ENCODE measurements around the gene GRAP2.

Gene GRAP2

GRCh38 chr22:39923696-39924095 is 22.8 kb downstream of the GRAP2 start:
- no peak for DNase-seq (ENCODE audit: low read depth in 2 of 2, low spot score in 1 of 2)

GRCh38 chr22:39924286-39924685 is 23.4 kb downstream of the GRAP2 start:
- DNase-seq (ENCODE audit: low read depth in 2 of 2, low spot score in 1 of 2) = no peak

DNA sequence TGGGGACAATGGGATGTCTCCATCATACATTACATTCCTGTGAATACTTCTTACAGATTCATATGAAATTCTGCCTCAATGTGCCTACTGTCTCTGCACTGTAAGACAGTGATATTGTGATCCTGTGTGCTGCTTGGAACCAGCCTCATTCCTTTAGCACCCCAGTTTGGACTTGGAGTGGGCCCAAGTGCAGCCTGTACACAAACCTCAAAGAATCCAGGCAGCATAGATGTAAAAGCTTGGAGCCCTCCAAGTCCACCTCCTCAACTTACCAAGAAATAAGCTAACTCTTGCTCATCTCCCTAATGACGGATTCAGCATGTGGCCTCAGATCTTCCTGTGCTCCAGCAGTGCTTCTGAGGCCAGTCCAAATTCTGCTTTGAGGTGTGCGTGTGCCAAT is 24.4 kb downstream of the GRAP2 start:
- no peak for DNase-seq (ENCODE audit: low read depth in 2 of 2, low spot score in 1 of 2)

DNA sequence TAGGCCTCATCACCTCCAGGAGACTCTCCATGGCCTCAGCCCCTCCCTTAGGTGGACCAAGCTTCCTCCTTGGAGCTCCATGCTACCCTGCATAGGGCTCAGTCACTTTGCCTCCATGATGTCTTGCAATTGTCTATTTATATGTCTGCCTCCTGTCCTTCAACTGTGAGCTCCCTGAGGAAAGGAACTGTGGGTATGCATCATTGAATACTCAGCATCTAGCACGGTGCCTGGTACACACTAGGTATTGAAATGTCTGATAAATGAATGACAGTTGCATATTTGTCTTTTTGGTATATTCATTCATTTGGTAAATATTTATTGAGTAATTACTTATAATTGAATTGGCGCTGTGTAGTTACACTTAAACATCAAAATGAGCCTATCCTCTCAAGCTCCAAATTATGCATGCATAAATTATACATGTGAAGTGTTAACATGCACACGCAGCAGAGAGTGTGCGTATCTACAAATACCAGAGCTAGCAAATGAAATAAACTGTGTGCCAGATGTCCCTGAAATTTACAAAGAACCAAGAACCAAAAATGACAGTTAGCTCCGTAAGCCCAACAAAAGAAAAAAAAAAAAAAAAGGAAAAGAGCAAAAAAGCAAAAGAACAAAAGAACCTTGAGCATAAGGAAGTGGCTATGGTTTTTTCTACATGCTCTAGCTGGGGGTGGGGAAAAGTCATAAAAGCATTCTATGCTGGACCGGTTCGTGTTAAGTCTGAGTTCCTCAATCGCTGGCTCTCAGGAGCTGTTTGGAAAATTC is 25.2 kb downstream of the GRAP2 start:
- no peak for DNase-seq (ENCODE audit: low read depth in 2 of 2, low spot score in 1 of 2)

GRCh38 chr22:39926753-39927152 is 25.9 kb downstream of the GRAP2 start:
- DNase-seq (ENCODE audit: low read depth in 2 of 2, low spot score in 1 of 2) = no peak

DNA sequence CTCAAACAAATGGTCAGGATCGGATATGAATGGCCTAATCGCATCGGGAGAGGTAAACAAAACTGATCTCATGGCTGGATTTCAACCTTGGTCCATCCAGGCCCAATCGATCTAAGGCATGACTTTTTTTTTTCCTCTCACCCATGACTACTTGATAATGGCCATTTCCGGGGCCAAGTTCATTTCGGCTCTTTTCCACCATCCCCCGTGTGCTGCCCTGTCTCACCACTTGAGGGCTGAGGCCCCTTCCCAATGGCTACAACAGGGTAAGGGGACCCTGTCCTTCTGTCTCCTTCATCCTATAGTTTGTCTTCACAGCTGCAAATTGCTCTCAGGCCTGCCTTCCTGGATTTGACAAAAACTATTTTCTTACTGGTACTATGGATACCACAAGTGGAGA is 26.7 kb downstream of the GRAP2 start:
- no peak for DNase-seq (ENCODE audit: low read depth in 2 of 2, low spot score in 1 of 2)

DNA sequence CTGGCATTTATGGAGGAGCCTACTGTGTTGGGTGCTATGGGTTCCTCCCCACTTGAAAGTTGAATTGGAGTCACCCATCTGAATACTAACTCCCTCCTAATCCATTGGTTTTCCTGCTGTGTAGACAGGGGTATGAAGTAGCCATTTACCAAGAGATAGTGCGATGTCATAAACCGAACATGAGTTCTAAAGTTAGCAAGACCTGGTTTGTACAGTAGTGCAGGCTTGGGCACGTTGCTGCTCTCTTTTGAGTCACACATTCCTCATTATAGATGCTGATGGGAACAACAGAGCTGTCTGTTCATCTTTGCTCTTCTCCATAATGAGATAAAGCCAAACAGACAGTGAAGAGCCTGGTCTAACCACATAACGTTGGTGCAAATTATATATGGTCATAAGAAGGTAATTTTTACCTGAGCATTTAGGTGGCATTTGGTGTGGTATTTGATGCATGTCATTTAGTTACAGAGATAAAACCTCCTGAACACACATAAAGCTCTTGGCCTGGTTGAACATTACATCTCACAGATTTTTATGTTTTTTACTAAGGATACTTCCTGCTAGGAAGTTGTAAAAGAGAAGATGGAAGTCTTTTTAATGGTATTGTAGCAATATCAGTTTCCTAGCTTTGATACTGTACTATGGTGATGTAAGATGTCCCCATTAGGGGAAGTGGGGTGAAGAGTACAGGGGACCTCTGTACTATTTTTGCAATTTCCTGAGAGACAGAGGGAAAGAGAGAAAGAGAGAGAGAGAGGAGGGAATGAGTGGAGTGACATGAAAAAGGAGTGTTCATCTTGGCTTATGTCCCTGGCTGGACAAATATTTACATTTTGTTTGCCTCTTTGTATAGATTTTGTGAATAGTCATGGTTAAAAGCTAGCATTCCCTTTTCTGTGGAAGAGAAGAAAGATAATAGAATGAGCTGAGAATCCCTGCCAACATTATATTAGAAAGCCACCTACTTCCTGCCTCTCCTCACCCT is 27.9 kb downstream of the GRAP2 start:
- DNase-seq (ENCODE audit: low read depth in 2 of 2, low spot score in 1 of 2) = no peak

DNA sequence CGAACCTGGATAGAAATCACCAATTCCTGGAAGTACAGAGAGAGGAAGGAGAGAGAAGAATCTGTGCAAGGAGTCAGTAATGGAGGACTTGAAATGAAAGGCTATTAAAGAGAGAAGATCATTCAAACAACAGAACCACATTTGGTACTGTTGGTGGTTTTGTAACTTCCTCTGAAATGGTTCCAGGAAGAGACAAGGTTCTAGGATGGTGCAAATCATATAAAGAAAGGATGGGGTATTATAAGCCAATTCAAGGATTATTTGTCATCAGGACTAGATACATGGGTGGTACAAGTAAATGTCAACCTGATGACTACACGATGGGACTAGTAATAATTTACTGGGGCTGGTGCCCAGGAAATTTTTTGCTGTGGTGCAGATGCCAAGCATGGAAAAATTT is 30.4 kb downstream of the GRAP2 start:
- no peak for DNase-seq (ENCODE audit: low read depth in 2 of 2, low spot score in 1 of 2)

DNA sequence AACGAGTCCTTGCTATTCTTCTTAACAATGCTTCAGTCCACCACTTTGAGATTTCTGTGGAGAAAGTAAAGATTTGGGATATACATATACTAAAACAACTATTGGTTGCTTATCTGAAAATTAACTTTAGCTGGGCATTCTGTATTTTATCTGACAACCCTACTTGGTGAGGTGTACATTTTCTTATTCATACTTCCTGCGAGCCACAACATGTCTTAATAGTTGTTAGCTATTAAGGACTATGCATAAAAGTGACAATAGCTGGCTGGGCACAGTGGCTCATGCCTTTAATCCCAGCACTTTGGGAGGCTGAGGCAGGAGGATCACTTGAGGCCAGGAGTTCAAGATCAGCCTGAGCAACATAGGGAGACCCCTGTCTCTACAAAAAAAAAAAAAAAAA is 31.3 kb downstream of the GRAP2 start:
- no peak for DNase-seq (ENCODE audit: low read depth in 2 of 2, low spot score in 1 of 2)

DNA sequence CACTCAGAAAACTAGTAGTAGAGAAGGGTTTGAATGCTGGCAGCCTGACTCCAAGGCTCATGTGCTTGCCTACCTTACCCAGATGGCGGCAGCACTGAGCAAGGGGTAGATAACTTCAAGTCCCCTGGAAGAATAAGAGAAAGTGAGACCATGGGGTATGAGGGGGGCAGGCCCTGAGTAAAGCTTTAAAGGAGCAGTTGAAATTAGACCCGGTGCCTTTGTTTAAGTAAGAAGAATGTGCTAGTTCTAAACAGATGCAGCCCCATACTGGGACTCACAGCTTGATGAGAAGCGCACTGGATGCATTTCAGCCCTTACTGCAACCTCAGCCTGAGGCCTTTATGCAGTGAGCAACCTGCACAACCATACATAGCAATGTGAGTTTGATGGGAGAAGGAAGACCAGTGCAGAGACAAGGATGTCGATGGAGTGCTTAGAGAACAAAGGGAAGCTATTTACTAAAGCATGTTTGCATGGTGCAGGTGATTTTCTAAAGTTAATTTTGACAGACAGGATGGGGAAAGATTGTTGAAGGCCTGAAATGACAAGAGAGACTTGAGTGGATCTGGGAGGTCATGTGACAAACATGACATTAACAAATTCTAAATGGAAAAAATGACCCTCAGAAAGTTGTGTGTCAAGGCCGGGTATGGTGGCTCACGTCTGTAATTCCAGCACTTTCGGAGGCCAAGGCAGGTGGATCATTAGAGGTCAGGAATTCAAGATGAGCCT is 32.2 kb downstream of the GRAP2 start:
- DNase-seq (ENCODE audit: low read depth in 2 of 2, low spot score in 1 of 2) = no peak

GRCh38 chr22:39933741-39934140 is 32.9 kb downstream of the GRAP2 start:
- DNase-seq (ENCODE audit: low read depth in 2 of 2, low spot score in 1 of 2) = no peak

GRCh38 chr22:39935116-39935515 is 34.2 kb downstream of the GRAP2 start:
- DNase-seq (ENCODE audit: low read depth in 2 of 2, low spot score in 1 of 2) = no peak

DNA sequence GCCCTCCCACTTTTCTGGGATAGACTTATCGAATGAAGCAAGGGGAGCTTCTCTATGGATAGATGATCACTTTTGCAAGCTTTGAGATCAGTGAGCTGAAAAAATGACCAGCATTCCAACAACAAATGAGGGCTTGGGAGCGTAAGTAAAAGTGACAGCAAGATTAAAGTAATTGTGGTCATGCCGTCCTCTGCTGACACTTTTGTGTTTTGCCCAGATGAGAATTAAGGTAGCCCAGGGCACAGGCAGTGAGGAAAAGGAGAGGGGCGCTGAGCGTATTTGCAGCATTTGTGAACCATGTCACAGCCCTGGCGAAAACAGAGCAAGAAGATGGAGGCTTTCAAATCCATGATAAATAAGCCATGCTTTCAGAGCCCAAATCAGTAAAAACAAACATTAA is 34.7 kb downstream of the GRAP2 start:
- no peak for DNase-seq (ENCODE audit: low read depth in 2 of 2, low spot score in 1 of 2)

DNA sequence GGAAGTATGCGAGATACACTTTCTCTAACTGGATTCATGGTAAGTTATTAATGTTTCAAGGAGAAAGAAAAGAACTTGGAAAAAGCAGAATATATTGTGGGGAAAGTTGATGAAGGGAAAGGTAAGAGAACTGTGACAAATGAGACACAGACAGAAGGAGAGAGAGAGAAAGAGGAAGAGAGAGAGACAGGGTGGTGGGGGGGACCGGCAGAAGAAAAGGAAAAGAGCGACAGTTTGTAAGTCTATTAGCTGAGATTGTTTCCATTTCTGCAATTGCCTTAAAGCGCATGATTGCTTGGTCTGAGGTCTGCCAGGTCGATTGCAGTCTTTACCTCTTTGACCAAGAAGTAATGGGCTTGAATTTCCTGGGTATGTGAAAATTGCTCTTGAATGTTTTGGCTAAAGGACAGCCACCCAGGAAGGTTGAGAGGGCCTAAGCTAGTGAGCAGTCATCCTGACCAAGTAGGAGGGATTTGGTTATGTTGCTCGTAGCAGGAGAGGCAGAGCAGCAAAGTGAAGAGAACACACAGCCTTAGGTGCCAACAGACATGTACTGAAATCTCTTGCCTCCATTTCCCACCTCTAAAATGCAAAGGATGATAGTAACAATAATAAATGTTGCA is 35.8 kb downstream of the GRAP2 start:
- no peak for DNase-seq (ENCODE audit: low read depth in 2 of 2, low spot score in 1 of 2)

- no peak for DNase-seq (ENCODE audit: low read depth in 2 of 2, low spot score in 1 of 2)
Measured at GRCh38 chr22:39937906-39938305, 37.0 kb downstream of the GRAP2 start.

DNA sequence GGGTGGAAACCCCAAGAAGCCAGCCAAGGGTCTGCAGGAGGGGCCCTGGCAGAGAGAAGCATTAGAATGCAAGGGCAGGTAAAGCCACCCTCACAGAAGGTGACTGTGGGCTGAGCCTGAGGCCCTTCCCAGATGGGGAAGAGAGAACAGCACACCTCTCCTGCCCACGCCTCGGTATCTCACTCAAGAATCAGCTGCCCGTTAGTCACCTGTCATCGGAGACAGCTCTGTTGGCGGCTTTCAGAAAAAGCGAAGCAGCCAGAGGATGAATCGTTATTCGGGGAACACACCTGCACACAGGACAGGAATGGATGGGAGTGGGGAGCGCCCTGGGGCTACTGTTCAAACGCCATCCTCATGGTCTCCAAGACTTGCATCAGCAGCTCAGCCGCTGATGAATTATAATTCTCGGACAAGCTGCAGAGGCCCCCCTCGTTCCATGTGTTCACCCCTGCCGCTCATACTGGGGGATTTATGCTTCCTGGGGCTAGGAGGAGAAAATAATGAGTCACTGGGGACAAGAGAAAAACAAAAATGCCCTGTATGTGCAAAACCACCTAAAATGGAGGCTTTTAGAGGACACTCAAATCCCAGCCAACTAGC is 37.7 kb downstream of the GRAP2 start:
- DNase-seq (ENCODE audit: low read depth in 2 of 2, low spot score in 1 of 2) = peak in 1 of 2 donors; percentile 48

GRCh38 chr22:39939830-39940229 is 38.9 kb downstream of the GRAP2 start:
- DNase-seq (ENCODE audit: low read depth in 2 of 2, low spot score in 1 of 2) = peak in 1 of 2 donors; percentile 38

DNA sequence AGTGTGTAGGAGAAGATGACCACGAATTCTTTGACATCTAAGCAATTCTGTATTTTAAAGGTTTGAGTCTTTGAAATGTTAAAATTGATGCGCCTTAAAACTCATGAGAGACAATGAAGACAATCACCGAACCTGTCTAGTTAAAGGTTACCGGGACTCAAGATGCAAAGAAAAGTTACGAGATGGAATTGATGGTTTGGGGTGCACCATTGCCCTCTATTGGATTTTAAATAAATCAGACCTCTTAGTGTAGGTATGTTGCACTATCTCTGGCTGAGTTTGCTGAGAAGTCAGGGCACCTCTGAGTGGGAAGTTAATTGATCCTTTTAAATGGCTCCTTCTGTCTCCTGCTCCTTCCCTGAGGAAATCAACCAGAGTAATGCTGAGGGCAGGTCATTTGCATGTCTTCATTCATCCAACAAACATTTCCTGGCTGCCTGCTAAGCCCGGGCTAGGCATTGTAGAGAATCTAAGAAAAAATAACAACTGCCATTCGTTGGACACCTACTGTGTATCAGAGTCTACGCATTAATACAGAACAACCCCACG is 39.9 kb downstream of the GRAP2 start:
- DNase-seq (ENCODE audit: low read depth in 2 of 2, low spot score in 1 of 2) = no peak

GRCh38 chr22:39941601-39942000 is 40.7 kb downstream of the GRAP2 start:
- no peak for DNase-seq (ENCODE audit: low read depth in 2 of 2, low spot score in 1 of 2)

DNA sequence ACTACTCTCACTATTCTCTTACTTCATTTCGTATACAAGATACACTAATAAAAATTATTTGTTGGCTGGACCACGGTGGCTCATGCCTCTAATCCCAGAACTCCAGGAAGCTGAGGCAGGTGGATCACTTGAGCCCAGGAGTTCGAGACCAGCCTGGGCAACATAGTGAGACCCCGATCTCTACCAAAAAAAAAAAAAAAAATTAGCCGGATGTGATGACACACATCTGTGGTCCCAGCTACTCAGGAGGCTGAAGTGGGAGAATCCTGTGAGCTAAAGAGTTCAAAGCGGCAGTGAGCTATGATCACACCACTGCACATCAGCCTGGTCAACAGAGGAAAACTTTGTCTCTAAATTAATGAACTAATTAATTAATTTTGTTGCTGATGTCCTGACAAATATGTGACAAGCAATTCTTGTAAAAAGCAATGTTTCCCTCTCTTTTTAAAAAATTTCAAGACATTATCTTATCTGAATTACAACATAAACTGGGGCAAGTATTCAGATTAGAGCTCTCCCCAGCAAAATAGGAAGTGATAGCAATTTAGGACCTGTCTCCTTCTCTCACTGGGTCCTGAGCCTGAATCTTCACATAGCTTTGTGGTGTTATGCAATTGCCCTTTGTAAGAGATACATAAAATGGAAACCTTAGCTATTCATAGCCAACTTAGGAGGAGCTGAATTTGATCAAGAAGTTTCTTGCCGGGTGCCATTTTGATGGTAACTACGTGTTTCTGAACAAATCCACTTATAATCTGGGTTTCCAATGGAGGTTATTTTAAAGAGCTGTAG is 41.8 kb downstream of the GRAP2 start:
- no peak for DNase-seq (ENCODE audit: low read depth in 2 of 2, low spot score in 1 of 2)

Measured in stimulated activated CD8-positive, alpha-beta memory T cell treated with anti-CD3 and anti-CD28 coated beads, Interleukin-4, amount 100 ng/mL, for 4 hours (primary cell).